A549 (cell line): ENCODE data around the gene VWA8. TPM values are rescaled to one million over a fixed set of nuclear protein-coding genes. Genes with fewer than 3 reads are reported as not detected.

ENCODE experiments used
- ATAC-seq, 2 experiments: fragments of 200-7000 bp in 1 of 2; fragments of >200 bp in 1 of 2; cut with Nextera tagmentation in 1 of 2; cut with Tn5 transposase in 1 of 2; 3 replicates each; pipeline versions ENCODE4 v1.8.0 to v1.9.1; 2018 to 2020; ENCODE audit warnings: mild to moderate bottlenecking in 1 of 2, moderate library complexity in 1 of 2
- CTCF ChIA-PET: fragments of 300-600 bp; sonication (Branson Sonifier 250); formaldehyde crosslinking; extraction: SDS; loops from one replicate; lab custom pipeline; 2021; ENCODE audit warnings: antibody characterized with exemption, inconsistent platforms; lab: Yijun Ruan, JAX
- POLR2A ChIA-PET: fragments of 350-600 bp; formaldehyde crosslinking; extraction: SDS; loops from one replicate; lab custom pipeline; 2021; ENCODE audit warnings: antibody characterized with exemption, inconsistent platforms; lab: Yijun Ruan, JAX
- DNase-seq, 2 experiments: peaks; one replicate each; pipeline versions ENCODE4 v3.0.0 to v3.0.0-alpha.2; 2011 to 2016; ENCODE audit warnings: low read depth in 1 of 2, low spot score in 1 of 2
- FAIRE-seq: peaks from 2 replicates; lab custom pipeline; 2011; peaks lifted over from hg19 to GRCh38; lab: Jason Lieb, UNC
- H3K27ac ChIP-seq, 2 experiments: fragments of >200 bp; sonication (Bioruptor Twin); formaldehyde crosslinking; 3 replicates each; pipeline ENCODE4 v1.5.1; 2016 to 2017
- H3K4me1 ChIP-seq: fragments of >200 bp; sonication (Bioruptor Twin); formaldehyde crosslinking; 3 replicates; pipeline ENCODE4 v1.6.1; 2016
- H3K4me2 ChIP-seq: fragments of >200 bp; sonication (Bioruptor Twin); formaldehyde crosslinking; 3 replicates; pipeline ENCODE4 v1.6.1; 2016
- H3K4me3 ChIP-seq: fragments of >200 bp; sonication (Bioruptor Twin); formaldehyde crosslinking; 3 replicates; pipeline ENCODE4 v1.5.1; 2016
- H3K9me3 ChIP-seq: fragments of >200 bp; sonication (Bioruptor Twin); formaldehyde crosslinking; 3 replicates; pipeline ENCODE4 v1.6.1; 2016
- ATOH8 ChIP-seq: fragments of 250-450 bp; sonication (Bioruptor Pico); IDR thresholded peaks from 2 replicates; pipeline ENCODE4 v1.5.0; 2020; ENCODE audit warnings: low read depth, mild to moderate bottlenecking, moderate library complexity
- BCL3 ChIP-seq: fragments of >200 bp; sonication (Bioruptor Twin); formaldehyde crosslinking; IDR thresholded peaks from 3 replicates; pipeline ENCODE4 v1.6.1; 2016
- BHLHE40 ChIP-seq: IDR thresholded peaks from 2 replicates; pipeline ENCODE4 v1.6.1; 2012; ENCODE audit warnings: low read depth, low read length, inconsistent platforms
- CBX2 ChIP-seq: fragments of 200-600 bp; sonication (generic); IDR thresholded peaks from 2 replicates; pipeline ENCODE4 v1.6.1; 2016; ENCODE audit warnings: low read depth, mild to moderate bottlenecking, borderline replicate concordance
- CBX8 ChIP-seq: fragments of 200-600 bp; sonication (generic); IDR thresholded peaks from 2 replicates; pipeline ENCODE4 v1.6.1; 2016
- CTCF ChIP-seq: fragments of >200 bp; sonication (Bioruptor Twin); formaldehyde crosslinking; IDR thresholded peaks from 3 replicates; pipeline ENCODE4 v1.5.1; 2016
- ELK1 ChIP-seq: fragments of 150-350 bp; IDR thresholded peaks from 2 replicates; pipeline ENCODE4 v1.6.1; 2014; ENCODE audit warnings: low read depth, mild to moderate bottlenecking, low read length
- FOXS1 ChIP-seq: fragments of 250-450 bp; sonication (Bioruptor Pico); IDR thresholded peaks from 2 replicates; pipeline ENCODE4 v1.5.0; 2020; ENCODE audit warnings: mild to moderate bottlenecking, moderate library complexity
- GATA3 ChIP-seq: IDR thresholded peaks from 2 replicates; pipeline ENCODE4 v1.6.1; 2012; ENCODE audit warnings: borderline replicate concordance
- HOXB5 ChIP-seq: fragments of 250-450 bp; sonication (Bioruptor Pico); IDR thresholded peaks from 2 replicates; pipeline ENCODE4 v1.5.0; 2020; ENCODE audit warnings: mild to moderate bottlenecking, moderate library complexity
- JUN ChIP-seq, 2 experiments: fragments of >200 bp; sonication (Bioruptor Twin); formaldehyde crosslinking; IDR thresholded peaks; 2 replicates in 1 of 2; 3 replicates in 1 of 2; pipeline ENCODE4 v1.6.1; 2016 to 2017
- JUNB ChIP-seq: fragments of >200 bp; sonication (Bioruptor Twin); formaldehyde crosslinking; IDR thresholded peaks from 2 replicates; pipeline ENCODE4 v1.6.1; 2016
- NR3C1 ChIP-seq: fragments of >200 bp; sonication (Bioruptor Twin); formaldehyde crosslinking; IDR thresholded peaks from 3 replicates; pipeline ENCODE4 v1.6.1; 2017
- RCOR1 ChIP-seq: fragments of 150-350 bp; IDR thresholded peaks from 2 replicates; pipeline ENCODE4 v1.6.1; 2014; ENCODE audit warnings: antibody characterized with exemption, low read length, low read depth
- WGBS: methylation state at CpG from one replicate; pipeline ENCODE4 v1.1.6; 2017; ENCODE audit errors: missing lambda C conversion rate; 5-methylcytosine and 5-hydroxymethylcytosine counted together
- polyA plus RNA-seq, 4 experiments: library from polyadenylated mRNA; depleted of rRNA in 3 of 4; stranded (reverse); fragments of >200 nt; fragmentation: RNase III in 1 of 4; extraction: RNeasy Plus Mini Kit Qiagen cat#74134 plus additional on column Dnase treatment in 1 of 4; gene quantifications; 2 replicates in 3 of 4; 3 replicates in 1 of 4; pipeline ENCODE4 v1.2.3, GENCODE V29; 2011 to 2017

Gene VWA8
- polyA plus RNA-seq, 2 of the 4 experiments (the other 2 are of a cell fraction) = 6.4 to 15.3 TPM

- no peak overlapping the region for H3K27ac ChIP-seq
- WGBS = 95% methylated on average over 6 of the region's 6 CpGs
- no peak for ATAC-seq
- no peaks in the 10 kb centered on the region for H3K4me1 ChIP-seq
- DNase-seq = no peak
- H3K9me3 ChIP-seq = no peaks in the 10 kb centered on the region
- no peak overlapping the region for H3K4me3 ChIP-seq
- no peak for FAIRE-seq
- no peak for TF ChIP-seq BHLHE40
- TF ChIP-seq, all 56 proteins: peak for 0
- ChIA-PET CTCF (interaction anchor here (0.8 kb wide), 1 partner anchor 104 kb away, joined by 3 read pairs; no protein-coding TSS in a partner anchor), POLR2A (no interaction called here)
- H3K4me2 ChIP-seq = no peak overlapping the region
Observed at GRCh38 chr13:41548910-41549309, 412.0 kb downstream of the VWA8 start.

- no peak overlapping the region for H3K4me3 ChIP-seq
- FAIRE-seq = no peak
- no peak overlapping the region for H3K27ac ChIP-seq
- WGBS = 76% methylated on average over 5 of the region's 6 CpGs
- H3K4me1 ChIP-seq = no peaks in the 10 kb centered on the region
- no peaks in the 10 kb centered on the region for H3K9me3 ChIP-seq
- no peak for ATAC-seq
- ChIA-PET POLR2A (no interaction called here), CTCF (interaction anchor here (0.7 kb wide), 1 partner anchor 181 kb away, joined by 3 read pairs; no protein-coding TSS in a partner anchor)
- TF ChIP-seq ATOH8 (CRISPR knock-in tag) = no peak
- no peak for TF ChIP-seq HOXB5
- no peak for TF ChIP-seq CBX2
- TF ChIP-seq RCOR1 = no peak
- no peak for DNase-seq
- H3K4me2 ChIP-seq = no peak overlapping the region
Observed at GRCh38 chr13:41548031-41548430, 412.9 kb downstream of the VWA8 start.

- Histone ChIP-seq H3K9me3 (no peaks in the 10 kb centered on the region), H3K4me2 (no peak overlapping the region), H3K4me1 (no peaks in the 10 kb centered on the region), H3K27ac (no peak overlapping the region), H3K4me3 (no peak overlapping the region)
- FAIRE-seq (no peak), ATAC-seq (0 out of 6 replicates have a peak, but pooled peaks of 1 of the 2 experiments have one; percentile 30), DNase-seq (no peak)
- POLR2A ChIA-PET = no interaction called here
- TF ChIP-seq HOXB5 (no peak), FOXS1 (no peak), NR3C1 (no peak), BHLHE40 (no peak), ELK1 (no peak), GATA3 (no peak), JUN (IDR thresholded peaks at IDR 0.05) (no peak), CTCF (no peak), ATOH8 (CRISPR knock-in tag) (no peak), RCOR1 (no peak), BCL3 (no peak), CBX8 (no peak), JUNB (no peak)
- WGBS = 83% methylated on average over 10 of the region's 17 CpGs
- CTCF ChIA-PET = interaction anchor here (0.7 kb wide), 1 partner anchor 182 kb away, joined by 3 read pairs; no protein-coding TSS in a partner anchor
Observed at GRCh38 chr13:41547251-41548000, 413.5 kb downstream of the VWA8 start.
